ENCODE results near the gene ARHGAP36.

Gene ARHGAP36

DNA sequence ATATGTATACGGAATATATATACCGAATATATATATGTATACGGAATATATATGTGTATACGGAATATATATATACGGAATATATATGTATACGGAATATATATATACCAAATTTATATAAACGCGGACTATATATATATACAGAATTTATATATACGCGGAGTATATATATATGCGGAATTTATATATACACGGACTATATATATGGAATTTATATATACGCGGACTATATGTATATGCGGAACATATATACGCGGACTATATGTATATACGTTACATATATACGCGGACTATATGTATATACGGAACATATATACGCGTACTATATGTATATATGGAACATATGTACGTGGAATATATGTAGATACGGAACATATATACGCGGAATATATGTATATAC lies 78.6 kb downstream of the ARHGAP36 start:
- Histone ChIP-seq H3K36me3 (ENCODE audit: insufficient read depth, insufficient read length, low read length) (no peaks in the 10 kb centered on the region), H3K9me3 (ENCODE audit: insufficient read depth, low read length) (peaks cover 9% of the 10 kb centered on the region; the same call in 1 of the 2 replicates), H3K9ac (ENCODE audit: insufficient read length, low read depth) (no peak overlapping the region), H3K4me3 (ENCODE audit: insufficient read length, low read depth) (no peak overlapping the region), H3K4me1 (ENCODE audit: insufficient read depth, insufficient read length) (no peaks in the 10 kb centered on the region), H3K27me3 (ENCODE audit: insufficient read depth, insufficient read length) (no peaks in the 10 kb centered on the region)
- TF ChIP-seq ZNF274 (IDR thresholded peaks at IDR 0.05; ENCODE audit: low read depth, low read length) (no peak), YY1 (IDR thresholded peaks at IDR 0.05; ENCODE audit: insufficient read depth, insufficient read length) (no peak), SUZ12 (IDR thresholded peaks at IDR 0.05; ENCODE audit: extremely low read depth, insufficient read depth, insufficient read length) (no peak)
- DNase-seq (ENCODE audit: low read depth, low spot score): no peak

DNA sequence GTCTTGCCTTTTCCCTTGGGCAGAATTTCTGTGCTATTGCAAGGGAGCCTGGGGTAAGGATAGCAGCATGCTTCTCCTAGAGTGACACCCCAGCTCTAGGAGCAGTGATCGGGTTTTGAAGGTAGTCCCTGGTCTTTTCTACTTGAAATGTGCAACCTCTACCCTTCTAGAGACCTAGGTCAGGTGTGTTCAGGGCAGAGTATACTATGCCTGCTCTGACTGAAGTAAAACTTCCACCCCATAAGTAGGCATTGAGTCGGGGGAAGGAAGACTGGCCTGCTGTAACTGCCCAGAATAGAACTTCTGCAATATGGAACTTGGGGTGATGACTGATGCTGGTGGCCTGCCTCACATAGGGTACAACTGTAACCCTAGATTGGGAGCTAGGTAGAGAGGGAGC lies 80.9 kb downstream of the ARHGAP36 start:
- no peaks in the 10 kb centered on the region for H3K36me3 ChIP-seq (ENCODE audit: insufficient read depth, insufficient read length, low read length)
- no peak for TF ChIP-seq YY1 (IDR thresholded peaks at IDR 0.05; ENCODE audit: insufficient read depth, insufficient read length)
- no peaks in the 10 kb centered on the region for H3K27me3 ChIP-seq (ENCODE audit: insufficient read depth, insufficient read length)
- H3K9me3 ChIP-seq (ENCODE audit: insufficient read depth, low read length): peaks cover 9% of the 10 kb centered on the region; the same call in 1 of the 2 replicates
- no peak for DNase-seq (ENCODE audit: low read depth, low spot score)
- H3K4me1 ChIP-seq (ENCODE audit: insufficient read depth, insufficient read length): no peaks in the 10 kb centered on the region
- H3K9ac ChIP-seq (ENCODE audit: insufficient read length, low read depth): no peak overlapping the region
- no peak overlapping the region for H3K4me3 ChIP-seq (ENCODE audit: insufficient read length, low read depth)

Data from NT2/D1 (cell line).